Naive thymus-derived CD4-positive, alpha-beta T cell (primary cell): ENCODE results near the gene PABPN1. TPM values are rescaled to one million over a fixed set of nuclear protein-coding genes. Genes with fewer than 3 reads are reported as not detected.

Source experiments
- ATAC-seq: fragments of 150-1000 bp; cut with Tn5 transposase; 2 replicates; pipeline ENCODE4 v1.10.0; 2021; ENCODE audit warnings: mild to moderate bottlenecking, moderate library complexity
- CTCF ChIA-PET: fragments of 350-600 bp; sonication (Branson Sonifier 250); formaldehyde crosslinking; loops from one replicate; lab custom pipeline; 2021; ENCODE audit warnings: antibody characterized with exemption; lab: Charles Lee
- POLR2A ChIA-PET: fragments of 350-600 bp; sonication (Branson Sonifier 250); formaldehyde crosslinking; loops from one replicate; lab custom pipeline; 2021; ENCODE audit warnings: antibody characterized with exemption, inconsistent platforms; lab: Charles Lee
- DNase-seq, 9 donors: peaks; one replicate each; pipeline versions ENCODE4 v3.0.0 to v3.0.0-alpha.2; 2020 to 2022; ENCODE audit warnings: mixed read lengths in 1 of 9
- H3K27ac ChIP-seq: one replicate; pipeline ENCODE4 v1.7.0; 2013; ENCODE audit warnings: mild to moderate bottlenecking, low read depth, low read length, moderate library complexity
- H3K27me3 ChIP-seq, 2 donors: one replicate each; pipeline ENCODE4 v1.7.0; 2013; ENCODE audit warnings: low read length in 2 of 2, mild to moderate bottlenecking in 2 of 2, moderate library complexity in 2 of 2; ENCODE audit not compliant: control insufficient read depth in 2 of 2, insufficient read depth in 2 of 2
- H3K36me3 ChIP-seq, 3 experiments: 1 replicate in 2 of 3; 2 replicates in 1 of 3; pipeline ENCODE4 v1.7.0; 2013; ENCODE audit warnings: low read length in 3 of 3, mild to moderate bottlenecking in 3 of 3, moderate library complexity in 1 of 3; ENCODE audit not compliant: insufficient read depth in 3 of 3, control insufficient read depth in 2 of 3
- H3K4me1 ChIP-seq, 2 donors: one replicate each; pipeline ENCODE4 v1.7.0; 2013; ENCODE audit warnings: low read length in 2 of 2, mild to moderate bottlenecking in 2 of 2, moderate library complexity in 1 of 2; ENCODE audit not compliant: control insufficient read depth in 2 of 2, insufficient read depth in 2 of 2
- H3K4me3 ChIP-seq: 2 replicates; pipeline ENCODE4 v1.7.0; 2013; ENCODE audit warnings: mild to moderate bottlenecking, low read length
- H3K9me3 ChIP-seq, 3 experiments: 1 replicate in 2 of 3; 2 replicates in 1 of 3; pipeline ENCODE4 v1.7.0; 2013; ENCODE audit warnings: low read length in 3 of 3; ENCODE audit not compliant: control insufficient read depth in 2 of 3
- H3K27ac Mint-ChIP-seq, 9 donors: one replicate each; pipeline ENCODE4 v1.8.0; 2020 to 2022; ENCODE audit warnings: mixed read lengths in 9 of 9, mild to moderate bottlenecking in 8 of 9, moderate library complexity in 5 of 9, inconsistent platforms in 2 of 9
- H3K27me3 Mint-ChIP-seq, 5 donors: one replicate each; pipeline ENCODE4 v1.8.0; 2021 to 2022; ENCODE audit warnings: mixed read lengths in 5 of 5, mild to moderate bottlenecking in 1 of 5
- H3K36me3 Mint-ChIP-seq, 5 donors: one replicate each; pipeline ENCODE4 v1.8.0; 2020 to 2022; ENCODE audit warnings: mixed read lengths in 5 of 5, mild to moderate bottlenecking in 3 of 5, inconsistent platforms in 1 of 5
- H3K4me1 Mint-ChIP-seq, 7 donors: one replicate each; pipeline ENCODE4 v1.8.0; 2020 to 2022; ENCODE audit warnings: mixed read lengths in 7 of 7, mild to moderate bottlenecking in 3 of 7, inconsistent platforms in 1 of 7
- H3K4me3 Mint-ChIP-seq, 10 donors: one replicate each; pipeline ENCODE4 v1.8.0; 2020 to 2022; ENCODE audit warnings: mild to moderate bottlenecking in 10 of 10, mixed read lengths in 10 of 10, moderate library complexity in 6 of 10, inconsistent platforms in 2 of 10
- H3K9me3 Mint-ChIP-seq, 11 donors: one replicate each; pipeline ENCODE4 v1.8.0; 2020 to 2022; ENCODE audit warnings: mixed read lengths in 11 of 11, mild to moderate bottlenecking in 4 of 11, inconsistent platforms in 1 of 11, moderate library complexity in 1 of 11
- intact Hi-C, 2 donors: fragments of 100-400 bp; cut with micrococcal nuclease; formaldehyde crosslinking; loops; one replicate each; pipeline ENCODE4 v1.15.1; 2023
- polyA plus RNA-seq, 2 donors: library from polyadenylated mRNA; unstranded; fragments of 300-500 nt; fragmentation: Illumina TruSeq; gene quantifications; one replicate each; pipeline ENCODE4 v1.2.3, GENCODE V29; 2021
- total RNA-seq, 6 experiments: library from RNA in 5 of 6; stranded (reverse) in 5 of 6; gene quantifications; 1 replicate in 5 of 6; 2 replicates in 1 of 6; pipeline ENCODE4 v1.2.3 and lab custom pipeline; 2021 to 2026

PABPN1 gene
- total and polyA plus RNA-seq, 7 experiments from 2014 or later: 57.5 to 213 (median 189) TPM

GRCh38 chr14:23345987-23346692, 24.9 kb downstream of the PABPN1 start:
- peak overlapping the region in 2 of 9 donors; percentile 24 to 40 for H3K27ac Mint-ChIP-seq
- H3K9me3 ChIP-seq: no peaks in the 10 kb centered on the region
- H3K4me3 ChIP-seq: no peak overlapping the region
- no peaks in the 10 kb centered on the region for H3K27me3 ChIP-seq
- H3K4me1 Mint-ChIP-seq: peaks cover under 1 to 8% (median 4%) of the 10 kb centered on the region in 7 donors
- intact Hi-C loops: no loop called here
- peaks cover 0 to 29% (median 8%) of the 10 kb centered on the region in 5 donors for H3K27me3 Mint-ChIP-seq
- ATAC-seq: no peak
- POLR2A ChIA-PET: no interaction called here
- no peak overlapping the region for H3K27ac ChIP-seq
- peaks cover 0 to 4% (median 0%) of the 10 kb centered on the region in 5 donors for H3K36me3 Mint-ChIP-seq
- CTCF ChIA-PET: interaction anchor here (0.7 to 1.0 kb wide), 2 partner anchors 10 to 25 kb away, joined by 3 read pairs; partner anchors contain the start of gene PABPN1
- H3K4me1 ChIP-seq: no peaks in the 10 kb centered on the region
- no peaks in the 10 kb centered on the region for H3K9me3 Mint-ChIP-seq
- no peak for DNase-seq
- H3K36me3 ChIP-seq: peaks cover 0 to 8% (median 0%) of the 10 kb centered on the region in 3 experiments
- H3K4me3 Mint-ChIP-seq: no peak overlapping the region

- Mint-ChIP-seq H3K27ac (no peak overlapping the region), H3K4me1 (peaks cover 4 to 13% (median 8%) of the 10 kb centered on the region in 7 donors), H3K9me3 (no peaks in the 10 kb centered on the region), H3K27me3 (peaks cover 0 to 34% (median 11%) of the 10 kb centered on the region in 5 donors), H3K4me3 (no peak overlapping the region), H3K36me3 (peaks cover 0 to 4% (median 0%) of the 10 kb centered on the region in 5 donors)
- Histone ChIP-seq H3K36me3 (peaks cover 0 to 8% (median 0%) of the 10 kb centered on the region in 3 experiments), H3K27ac (no peak overlapping the region), H3K4me1 (no peaks in the 10 kb centered on the region), H3K9me3 (no peaks in the 10 kb centered on the region), H3K27me3 (no peaks in the 10 kb centered on the region), H3K4me3 (no peak overlapping the region)
- intact Hi-C loops: no loop called here
- ChIA-PET CTCF (interaction anchor here (1.0 kb wide), 1 partner anchor 11 kb away, joined by 3 read pairs; no protein-coding TSS in a partner anchor), POLR2A (no interaction called here)
- no peak for DNase-seq
- ATAC-seq: no peak
Measured at GRCh38 chr14:23346693-23347405, 25.6 kb downstream of the PABPN1 start.

DNA sequence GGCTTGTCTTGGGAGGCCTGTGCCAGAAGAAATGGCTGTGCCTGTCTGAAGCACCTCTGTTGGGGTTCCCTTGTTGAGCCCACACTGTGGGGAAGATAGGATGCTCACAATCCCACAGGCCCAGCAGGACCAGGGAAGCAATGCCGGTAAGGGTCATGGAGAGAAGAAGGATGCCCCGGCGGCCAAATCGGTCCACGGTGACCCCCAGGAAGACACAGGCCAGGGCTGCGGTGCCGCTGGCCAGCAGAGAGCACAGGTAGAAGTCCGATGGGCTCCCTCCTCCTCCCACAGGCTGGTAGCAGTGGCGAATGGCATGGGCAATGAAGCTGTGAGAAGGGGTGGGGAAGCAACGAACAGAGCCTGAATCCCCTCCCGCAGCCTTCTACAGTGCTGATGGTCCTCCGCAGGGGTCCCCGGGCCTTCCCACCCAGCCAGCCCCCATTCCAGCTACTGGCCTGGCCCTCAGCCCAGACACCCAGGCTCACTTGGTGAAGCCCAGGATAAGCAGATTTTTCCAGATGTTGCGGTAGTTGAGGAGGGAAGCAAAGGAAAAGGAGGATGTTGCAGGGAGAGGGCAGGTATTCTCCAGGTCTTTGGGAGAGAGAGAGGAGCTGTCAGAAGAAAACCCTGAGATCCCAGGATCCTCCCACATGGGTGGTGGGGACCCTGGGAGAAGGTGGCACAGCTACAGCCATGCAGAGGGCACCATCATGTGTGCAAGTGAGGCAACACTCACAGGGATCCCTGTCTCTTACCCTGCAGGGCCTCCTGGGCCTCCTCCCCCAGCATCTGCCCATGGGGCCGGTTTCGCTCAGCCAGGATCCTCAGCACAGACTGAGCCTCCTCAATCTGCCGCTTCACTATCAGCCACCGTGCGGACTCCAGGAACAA, 26.4 kb downstream of the PABPN1 start:
- DNase-seq (no peak), ATAC-seq (no peak)
- ChIA-PET CTCF (no interaction called here), POLR2A (interaction anchor here (0.6 kb wide), 1 partner anchor 1469 kb away, joined by 3 read pairs; no protein-coding TSS in a partner anchor)
- H3K27ac ChIP-seq: no peak overlapping the region
- peaks cover 0 to 8% (median 0%) of the 10 kb centered on the region in 3 experiments for H3K36me3 ChIP-seq
- H3K27me3 Mint-ChIP-seq: peaks cover 0 to 28% (median 11%) of the 10 kb centered on the region in 5 donors
- H3K27ac Mint-ChIP-seq: no peak overlapping the region
- H3K27me3 ChIP-seq: no peaks in the 10 kb centered on the region
- H3K9me3 Mint-ChIP-seq: no peaks in the 10 kb centered on the region
- H3K4me1 ChIP-seq: no peaks in the 10 kb centered on the region
- no peak overlapping the region for H3K4me3 Mint-ChIP-seq
- H3K9me3 ChIP-seq: no peaks in the 10 kb centered on the region
- peaks cover 5 to 13% (median 8%) of the 10 kb centered on the region in 7 donors for H3K4me1 Mint-ChIP-seq
- intact Hi-C loops: no loop called here
- H3K36me3 Mint-ChIP-seq: peaks cover 0 to 4% (median 0%) of the 10 kb centered on the region in 5 donors
- H3K4me3 ChIP-seq: no peak overlapping the region

DNA sequence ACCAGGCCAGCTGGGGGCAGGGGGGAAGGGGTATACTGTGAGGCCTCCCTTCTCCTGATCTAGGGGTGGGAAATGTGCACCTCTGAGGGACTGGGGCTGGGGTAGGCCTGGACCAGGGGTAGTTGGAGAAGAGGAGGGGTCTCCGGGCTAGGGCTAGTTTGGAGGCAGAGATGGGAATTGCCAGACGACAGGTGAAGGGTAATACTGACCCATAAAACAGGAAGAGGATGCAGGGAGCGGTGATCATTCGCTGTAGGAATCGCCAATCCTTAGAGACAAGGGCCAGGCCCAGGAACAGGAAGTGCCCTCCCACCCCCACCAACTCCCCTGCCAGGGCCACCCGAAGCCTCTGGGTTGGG, 27.0 kb downstream of the PABPN1 start:
- no peak for DNase-seq
- Mint-ChIP-seq H3K9me3 (no peaks in the 10 kb centered on the region), H3K4me1 (peaks cover 10 to 18% (median 15%) of the 10 kb centered on the region in 7 donors), H3K36me3 (peaks cover 0 to 4% (median 0%) of the 10 kb centered on the region in 5 donors), H3K27ac (no peak overlapping the region), H3K4me3 (no peak overlapping the region), H3K27me3 (peaks cover 0 to 28% (median 15%) of the 10 kb centered on the region in 5 donors)
- Histone ChIP-seq H3K27ac (no peak overlapping the region), H3K27me3 (no peaks in the 10 kb centered on the region), H3K4me3 (no peak overlapping the region), H3K36me3 (peaks cover 0 to 8% (median 0%) of the 10 kb centered on the region in 3 experiments), H3K4me1 (no peaks in the 10 kb centered on the region), H3K9me3 (no peaks in the 10 kb centered on the region)
- no peak for ATAC-seq
- ChIA-PET POLR2A (interaction anchor here (0.6 kb wide), 1 partner anchor 1469 kb away, joined by 3 read pairs; no protein-coding TSS in a partner anchor), CTCF (no interaction called here)
- intact Hi-C loops: no loop called here

GRCh38 chr14:23349156-23349845, 28.0 kb downstream of the PABPN1 start:
- no peak overlapping the region for H3K27ac ChIP-seq
- no peaks in the 10 kb centered on the region for H3K27me3 ChIP-seq
- peak overlapping the region in 3 of 10 donors; percentile 4 to 71 (median 50) for H3K4me3 Mint-ChIP-seq
- no peak overlapping the region for H3K27ac Mint-ChIP-seq
- DNase-seq: no peak
- ChIA-PET POLR2A (interaction anchor here (0.6 kb wide), 1 partner anchor 56 kb away, joined by 4 read pairs; no protein-coding TSS in a partner anchor), CTCF (no interaction called here)
- no peak overlapping the region for H3K4me3 ChIP-seq
- H3K4me1 ChIP-seq: no peaks in the 10 kb centered on the region
- peaks cover 0 to 1% (median 0%) of the 10 kb centered on the region in 11 donors for H3K9me3 Mint-ChIP-seq
- peaks cover 0 to 8% (median 0%) of the 10 kb centered on the region in 3 experiments for H3K36me3 ChIP-seq
- H3K27me3 Mint-ChIP-seq: peaks cover 0 to 37% (median 25%) of the 10 kb centered on the region in 5 donors
- intact Hi-C loops: no loop called here
- H3K9me3 ChIP-seq: no peaks in the 10 kb centered on the region
- H3K36me3 Mint-ChIP-seq: peaks cover 0 to 4% (median 0%) of the 10 kb centered on the region in 5 donors
- ATAC-seq: no peak
- H3K4me1 Mint-ChIP-seq: peaks cover 10 to 25% (median 18%) of the 10 kb centered on the region in 7 donors
